Neural cell (in vitro differentiated cells): Measurements from ENCODE around the gene FHDC1. TPM values are rescaled to one million over a fixed set of nuclear protein-coding genes. Genes with fewer than 3 reads are reported as not detected.

Experiments
- H2AFZ ChIP-seq: fragments of 200-600, 300-800 bp; sonication (generic), shearing (Covaris generic); 2 replicates; pipeline ENCODE4 v1.6.0; 2014; ENCODE audit warnings: low read depth, mild to moderate bottlenecking, antibody characterized with exemption, low read length, moderate library complexity
- H3F3A ChIP-seq: fragments of 200-600 bp; shearing (Covaris generic); 2 replicates; pipeline ENCODE4 v1.6.1; 2016; ENCODE audit warnings: mild to moderate bottlenecking, moderate library complexity, mixed read lengths, antibody characterized with exemption, low read length; ENCODE audit not compliant: insufficient read depth, poor library complexity, severe bottlenecking
- H3K27ac ChIP-seq: fragments of 200-600, 300-800 bp; sonication (generic), shearing (Covaris generic); 2 replicates; pipeline ENCODE4 v1.5.1; 2014; ENCODE audit warnings: mild to moderate bottlenecking, low read length, moderate library complexity
- H3K27me3 ChIP-seq: fragments of 300-800, 200-600 bp; sonication (generic), shearing (Covaris generic); 2 replicates; pipeline ENCODE4 v1.6.0; 2014; ENCODE audit warnings: mild to moderate bottlenecking, low read depth, low read length, moderate library complexity; ENCODE audit not compliant: insufficient read depth
- H3K36me3 ChIP-seq: fragments of 300-800, 200-600 bp; sonication (generic), shearing (Covaris generic); 2 replicates; pipeline ENCODE4 v1.5.1; 2014; ENCODE audit warnings: mild to moderate bottlenecking, antibody characterized with exemption, low read length, moderate library complexity; ENCODE audit not compliant: insufficient read depth
- H3K4me2 ChIP-seq: fragments of 300-800, 200-600 bp; sonication (generic), shearing (Covaris generic); 2 replicates; pipeline ENCODE4 v1.6.0; 2014; ENCODE audit warnings: mild to moderate bottlenecking, low read length
- H3K4me3 ChIP-seq: fragments of 300-800, 200-600 bp; sonication (generic), shearing (Covaris generic); 2 replicates; pipeline ENCODE4 v1.5.1; 2014; ENCODE audit warnings: mild to moderate bottlenecking, low read length, moderate library complexity
- H3K79me2 ChIP-seq: fragments of 200-600 bp; shearing (Covaris generic); replicated peaks from 2 replicates; pipeline ENCODE4 v1.6.0; 2014; ENCODE audit warnings: mild to moderate bottlenecking, low read length, moderate library complexity; ENCODE audit not compliant: insufficient read depth
- H3K9ac ChIP-seq: fragments of 300-800, 200-600 bp; sonication (generic), shearing (Covaris generic); 2 replicates; pipeline ENCODE4 v1.6.1; 2016; ENCODE audit warnings: mild to moderate bottlenecking, low read length, mixed read lengths
- H3K9me2 ChIP-seq: fragments of 200-600 bp; shearing (Covaris generic); 2 replicates; pipeline ENCODE4 v1.6.1; 2016; ENCODE audit warnings: mild to moderate bottlenecking, low read length, mixed read lengths; ENCODE audit not compliant: insufficient read depth
- H3K9me3 ChIP-seq: fragments of 200-600, 300-800 bp; sonication (generic), shearing (Covaris generic); 2 replicates; pipeline ENCODE4 v1.6.1; 2016; ENCODE audit warnings: mild to moderate bottlenecking, mixed run types, low read length, moderate library complexity, mixed read lengths
- H4K20me1 ChIP-seq: fragments of 200-600 bp; shearing (Covaris generic); 2 replicates; pipeline ENCODE4 v1.6.1; 2016; ENCODE audit warnings: mild to moderate bottlenecking, mixed run types; ENCODE audit not compliant: insufficient read depth
- CTCF ChIP-seq: fragments of 450-650 bp; IDR thresholded peaks from 2 replicates; pipeline ENCODE4 v1.5.1; 2014; ENCODE audit warnings: antibody characterized with exemption, mild to moderate bottlenecking, moderate library complexity; ENCODE audit not compliant: poor library complexity, severe bottlenecking
- EP300 ChIP-seq: fragments of 450-650 bp; conservative IDR thresholded peaks from 2 replicates; pipeline ENCODE4 v1.6.1; 2014; ENCODE audit warnings: antibody characterized with exemption, mild to moderate bottlenecking, moderate library complexity; ENCODE audit not compliant: poor library complexity, severe bottlenecking
- EZH2 ChIP-seq: fragments of 200-600, 300-800 bp; shearing (Covaris generic), sonication (generic); IDR thresholded peaks from 2 replicates; pipeline ENCODE4 v1.6.1; 2014; ENCODE audit warnings: antibody characterized with exemption, low read length, borderline replicate concordance, mild to moderate bottlenecking; ENCODE audit not compliant: insufficient read depth, poor library complexity, severe bottlenecking
- MXI1 ChIP-seq: fragments of 450-650 bp; conservative IDR thresholded peaks from 2 replicates; pipeline ENCODE4 v1.6.1; 2014; ENCODE audit warnings: antibody characterized with exemption, mild to moderate bottlenecking; ENCODE audit not compliant: poor library complexity, severe bottlenecking
- POLR2AphosphoS5 ChIP-seq: IDR thresholded peaks from 2 replicates; pipeline ENCODE4 v1.6.1; 2012
- RAD21 ChIP-seq: fragments of 450-650 bp; conservative IDR thresholded peaks from 2 replicates; pipeline ENCODE4 v1.6.1; 2014; ENCODE audit warnings: antibody characterized with exemption, mild to moderate bottlenecking, moderate library complexity
- REST ChIP-seq: IDR thresholded peaks from 2 replicates; pipeline ENCODE4 v1.6.1; 2012; ENCODE audit warnings: borderline replicate concordance
- SMC3 ChIP-seq: fragments of 450-650 bp; conservative IDR thresholded peaks from 2 replicates; pipeline ENCODE4 v1.6.1; 2014; ENCODE audit warnings: antibody characterized with exemption, mild to moderate bottlenecking, moderate library complexity; ENCODE audit not compliant: poor library complexity
- TAF1 ChIP-seq: IDR thresholded peaks from 2 replicates; pipeline ENCODE4 v1.6.1; 2012; ENCODE audit warnings: low read depth
- polyA plus RNA-seq: library from polyadenylated mRNA; depleted of rRNA; stranded (reverse); fragments of >200 nt; gene quantifications from 2 replicates; pipeline ENCODE4 v1.2.3, GENCODE V29; 2014

FHDC1 gene
- polyA plus RNA-seq, 1 donor from 2014 or later = 11.4 TPM

GRCh38 chr4:153020457-153020856 lies 84.3 kb downstream of the FHDC1 start:
- no peak overlapping the region for H3K4me2 ChIP-seq
- no peaks in the 10 kb centered on the region for H4K20me1 ChIP-seq
- H3K9me3 ChIP-seq = no peaks in the 10 kb centered on the region
- H3K4me3 ChIP-seq = no peak overlapping the region
- H3K9ac ChIP-seq = no peak overlapping the region
- no peaks in the 10 kb centered on the region for H3K36me3 ChIP-seq
- H3K79me2 ChIP-seq = no peaks in the 10 kb centered on the region
- H3K9me2 ChIP-seq = no peaks in the 10 kb centered on the region
- no peak overlapping the region for H3K27ac ChIP-seq
- no peaks in the 10 kb centered on the region for H3K27me3 ChIP-seq
- no peak for TF ChIP-seq EP300
- H3F3A ChIP-seq = no peaks in the 10 kb centered on the region
- H2AFZ ChIP-seq = no peak overlapping the region

- Histone ChIP-seq H2AFZ (no peak overlapping the region), H3K9ac (no peak overlapping the region), H3K9me3 (no peaks in the 10 kb centered on the region), H3K9me2 (no peaks in the 10 kb centered on the region), H3K4me3 (no peak overlapping the region), H3F3A (no peaks in the 10 kb centered on the region), H3K79me2 (no peaks in the 10 kb centered on the region), H4K20me1 (no peaks in the 10 kb centered on the region), H3K27ac (no peak overlapping the region), H3K4me2 (no peak overlapping the region), H3K27me3 (no peaks in the 10 kb centered on the region), H3K36me3 (no peaks in the 10 kb centered on the region)
- TF ChIP-seq CTCF (no peak), EP300 (no peak), SMC3 (no peak), EZH2 (no peak), REST (no peak), TAF1 (no peak), POLR2AphosphoS5 (no peak), MXI1 (no peak), RAD21 (no peak)
These were observed 85.2 kb downstream of the FHDC1 start for GRCh38 chr4:153021276-153021675.

- no peaks in the 10 kb centered on the region for H3K36me3 ChIP-seq
- no peaks in the 10 kb centered on the region for H3K9me3 ChIP-seq
- H3K4me2 ChIP-seq = no peak overlapping the region
- H3K27me3 ChIP-seq = no peaks in the 10 kb centered on the region
- no peaks in the 10 kb centered on the region for H3F3A ChIP-seq
- H3K27ac ChIP-seq = no peak overlapping the region
- no peaks in the 10 kb centered on the region for H4K20me1 ChIP-seq
- no peak overlapping the region for H2AFZ ChIP-seq
- no peak overlapping the region for H3K9ac ChIP-seq
- no peaks in the 10 kb centered on the region for H3K9me2 ChIP-seq
- H3K79me2 ChIP-seq = no peaks in the 10 kb centered on the region
- TF ChIP-seq REST (no peak), RAD21 (no peak), SMC3 (no peak), POLR2AphosphoS5 (no peak), CTCF (no peak), TAF1 (no peak)
- H3K4me3 ChIP-seq = no peak overlapping the region
These were observed 86.2 kb downstream of the FHDC1 start for GRCh38 chr4:153022241-153022715.
